Spleen (tissue), 11 donors: ENCODE data around the gene GPR15LG. TPM values are rescaled to one million over a fixed set of nuclear protein-coding genes. Genes with fewer than 3 reads are reported as not detected.
"Not testable (repeated sequence)": the region's sequence is repeated elsewhere in the genome, so short reads cannot be mapped to it uniquely, and the experiment has no call there.

ENCODE experiments used
- DNase-seq: peaks from one replicate; pipeline ENCODE4 v3.0.0-alpha.2; 2020
- H3K27ac ChIP-seq, 8 donors: fragments of 200-600 bp; sonication (generic) in 7 of 8; 1 replicate in 4 of 8; 2 replicates in 4 of 8; pipeline versions ENCODE4 v1.5.0 to v1.8.0; 2016 to 2021; ENCODE audit warnings: inconsistent platforms in 4 of 8, mild to moderate bottlenecking in 4 of 8, moderate library complexity in 1 of 8
- H3K27me3 ChIP-seq, 7 donors: fragments of 200-600 bp; sonication (generic) in 6 of 7; replicated peaks in 1 of 7; 1 replicate in 4 of 7; 2 replicates in 3 of 7; pipeline versions ENCODE4 v1.5.0 to v1.8.0; 2016 to 2021; ENCODE audit warnings: inconsistent platforms in 3 of 7, mild to moderate bottlenecking in 1 of 7
- H3K36me3 ChIP-seq, 6 donors: fragments of 200-600 bp; sonication (generic) in 5 of 6; 1 replicate in 4 of 6; 2 replicates in 2 of 6; pipeline versions ENCODE4 v1.5.0 to v1.8.0; 2016 to 2021; ENCODE audit warnings: inconsistent platforms in 2 of 6
- H3K4me1 ChIP-seq, 6 donors: fragments of 200-600 bp; sonication (generic) in 5 of 6; 1 replicate in 3 of 6; 2 replicates in 3 of 6; pipeline versions ENCODE4 v1.5.0 to v1.8.0; 2016 to 2021; ENCODE audit warnings: inconsistent platforms in 3 of 6
- H3K4me3 ChIP-seq, 8 donors: fragments of 200-600 bp; sonication (generic) in 7 of 8; 1 replicate in 4 of 8; 2 replicates in 4 of 8; pipeline versions ENCODE4 v1.5.0 to v1.8.0; 2016 to 2021; ENCODE audit warnings: inconsistent platforms in 4 of 8, mild to moderate bottlenecking in 4 of 8, moderate library complexity in 2 of 8
- H3K9me3 ChIP-seq, 8 donors: fragments of 200-600 bp; sonication (generic) in 7 of 8; 1 replicate in 4 of 8; 2 replicates in 4 of 8; pipeline versions ENCODE4 v1.5.0 to v1.8.0; 2016 to 2021; ENCODE audit warnings: inconsistent platforms in 4 of 8
- POLR2A ChIP-seq, 3 donors: fragments of 450-650 bp; IDR thresholded peaks; one replicate each; pipeline ENCODE4 v1.5.1; 2017; ENCODE audit warnings: antibody characterized with exemption in 3 of 3, mild to moderate bottlenecking in 1 of 3
- POLR2AphosphoS5 ChIP-seq, 3 donors: sonication (generic); formaldehyde crosslinking; IDR thresholded peaks; one replicate each; pipeline ENCODE4 v1.5.1; 2017; ENCODE audit warnings: antibody characterized with exemption in 3 of 3
- WGBS, 5 donors: extraction: QIAGEN DNeasy Blood & Tissue Kit in 3 of 5; methylation state at CpG; one replicate each; pipeline versions ENCODE4 v1.1.5 to v1.1.7; 2013 to 2018; 5-methylcytosine and 5-hydroxymethylcytosine counted together
- intact Hi-C: fragments of 100-400 bp; cut with DNase I; formaldehyde crosslinking; loops from one replicate; pipeline ENCODE4 v1.15.0; 2023; ENCODE audit warnings: low total_unique reads
- polyA plus RNA-seq, 3 donors: library from polyadenylated mRNA; stranded (reverse); fragments of 200-250 nt; gene quantifications; one replicate each; pipeline ENCODE4 v1.2.1, GENCODE V29; 2013
- total RNA-seq, 7 donors: library from RNA; depleted of rRNA in 3 of 7; stranded (reverse); fragments of >200 nt in 3 of 7; fragmentation: NEBNext Ultra II Directional in 4 of 7; extraction: Animal tissue kit (Norgen Biotek cat#: 25700) in 4 of 7; gene quantifications; one replicate each; pipeline versions ENCODE4 v1.1.0 to v1.2.1, GENCODE V29; 2016 to 2021
- TF ChIP-seq, protein P1 (sequence below), 11 experiments: fragments of 200-600 bp in 7 of 11; fragments of 450-650 bp in 4 of 11; sonication (generic) in 4 of 11; IDR thresholded peaks in 8 of 11; conservative IDR thresholded peaks in 3 of 11; 1 replicate in 7 of 11; 2 replicates in 4 of 11; pipeline versions ENCODE4 v1.4.0 to v1.8.0; 2016 to 2021; ENCODE audit warnings: antibody characterized with exemption in 11 of 11, inconsistent platforms in 4 of 11, mild to moderate bottlenecking in 1 of 11
- donor health status: healthy with polysubstance abuse.
- donor health status: DM: no; HTN: no; CAD: no; lungs with moderate emphysema.
- donor health status: DM: no; HTN: no; CAD: no.
- donor health status: Bipolar disorder and iron deficiency.
- donor health status: healthy.
- donor health status: DM: no; HTN: no; CAD: no.
- donor health status: DM: yes; HTN: yes; CAD: no.

The GPR15LG gene
- total and polyA plus RNA-seq, 10 donors, result 0.16 TPM; not detected in 9

DNA sequence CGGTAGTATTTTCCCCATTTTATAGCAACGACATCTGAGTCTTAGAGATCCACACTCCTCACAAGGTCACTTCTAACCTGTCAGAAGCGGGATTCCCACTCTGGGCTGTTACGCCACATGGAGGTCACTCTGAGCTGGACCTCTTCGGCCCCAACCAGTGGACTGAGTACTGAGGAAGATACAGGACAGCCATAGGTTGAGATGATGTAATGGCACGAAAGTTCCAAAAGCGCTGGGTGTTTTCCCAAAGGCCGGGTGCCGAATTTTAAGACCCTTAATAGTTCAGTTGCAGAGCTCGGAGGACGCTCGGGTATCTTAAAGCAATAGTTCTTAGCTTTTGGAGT, 33.6 kb upstream of the GPR15LG start:
- H3K4me3 ChIP-seq, result peak overlapping the region; percentile 61 to 96 (median 86)
- no peaks in the 10 kb centered on the region for H3K9me3 ChIP-seq
- 6 to 18% (median 10%) methylated on average over 12 of the region's 12 CpGs for WGBS, 5 donors
- peak overlapping the region; percentile 95 to 100 (median 98) for H3K27ac ChIP-seq
- intact Hi-C loops, result no loop called here
- H3K27me3 ChIP-seq, result no peaks in the 10 kb centered on the region
- H3K36me3 ChIP-seq, result peaks cover 7 to 38% (median 27%) of the 10 kb centered on the region in 6 donors
- TF ChIP-seq, protein P1, sequence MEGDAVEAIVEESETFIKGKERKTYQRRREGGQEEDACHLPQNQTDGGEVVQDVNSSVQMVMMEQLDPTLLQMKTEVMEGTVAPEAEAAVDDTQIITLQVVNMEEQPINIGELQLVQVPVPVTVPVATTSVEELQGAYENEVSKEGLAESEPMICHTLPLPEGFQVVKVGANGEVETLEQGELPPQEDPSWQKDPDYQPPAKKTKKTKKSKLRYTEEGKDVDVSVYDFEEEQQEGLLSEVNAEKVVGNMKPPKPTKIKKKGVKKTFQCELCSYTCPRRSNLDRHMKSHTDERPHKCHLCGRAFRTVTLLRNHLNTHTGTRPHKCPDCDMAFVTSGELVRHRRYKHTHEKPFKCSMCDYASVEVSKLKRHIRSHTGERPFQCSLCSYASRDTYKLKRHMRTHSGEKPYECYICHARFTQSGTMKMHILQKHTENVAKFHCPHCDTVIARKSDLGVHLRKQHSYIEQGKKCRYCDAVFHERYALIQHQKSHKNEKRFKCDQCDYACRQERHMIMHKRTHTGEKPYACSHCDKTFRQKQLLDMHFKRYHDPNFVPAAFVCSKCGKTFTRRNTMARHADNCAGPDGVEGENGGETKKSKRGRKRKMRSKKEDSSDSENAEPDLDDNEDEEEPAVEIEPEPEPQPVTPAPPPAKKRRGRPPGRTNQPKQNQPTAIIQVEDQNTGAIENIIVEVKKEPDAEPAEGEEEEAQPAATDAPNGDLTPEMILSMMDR (IDR thresholded peaks at IDR 0.05 in 8 of 11, conservative IDR thresholded peaks at IDR 0.05 in 3 of 11), result no peak
- TF ChIP-seq POLR2AphosphoS5 (IDR thresholded peaks at IDR 0.05), result no peak
- no peak for TF ChIP-seq POLR2A (IDR thresholded peaks at IDR 0.05)
- DNase-seq, result peak; percentile 78
- peaks cover 16 to 44% (median 26%) of the 10 kb centered on the region in 6 donors for H3K4me1 ChIP-seq

DNA sequence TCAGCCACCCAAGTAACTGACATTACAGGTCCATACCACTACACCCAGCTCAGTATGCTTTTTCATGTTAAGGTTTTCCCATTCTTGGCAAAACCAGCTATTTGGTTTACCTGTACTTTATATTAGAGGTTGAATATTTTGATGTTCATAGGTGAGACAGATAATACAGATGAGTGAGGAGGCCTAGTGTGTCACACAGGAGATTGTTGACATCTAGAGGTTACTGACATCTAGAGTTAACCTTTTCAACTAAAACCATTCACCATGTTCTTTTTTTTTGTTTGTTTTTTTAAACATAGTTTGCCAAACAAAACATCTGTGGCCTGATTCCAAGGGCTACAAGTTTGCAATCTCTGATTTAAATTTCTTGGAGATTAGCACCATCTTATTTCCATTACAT, 26.3 kb upstream of the GPR15LG start:
- Histone ChIP-seq H3K4me3 (no peak overlapping the region), H3K4me1 (peaks cover 0 to 20% (median 2%) of the 10 kb centered on the region in 6 donors), H3K36me3 (peaks cover 9 to 100% (median 92%) of the 10 kb centered on the region in 6 donors), H3K9me3 (no peaks in the 10 kb centered on the region), H3K27me3 (no peaks in the 10 kb centered on the region), H3K27ac (no peak overlapping the region)
- no peak for DNase-seq
- TF ChIP-seq POLR2A (IDR thresholded peaks at IDR 0.05) (no peak), POLR2AphosphoS5 (IDR thresholded peaks at IDR 0.05) (no peak)
- TF ChIP-seq, protein P1 (IDR thresholded peaks at IDR 0.05 in 8 of 11, conservative IDR thresholded peaks at IDR 0.05 in 3 of 11), result no peak
- intact Hi-C loops, result no loop called here

DNA sequence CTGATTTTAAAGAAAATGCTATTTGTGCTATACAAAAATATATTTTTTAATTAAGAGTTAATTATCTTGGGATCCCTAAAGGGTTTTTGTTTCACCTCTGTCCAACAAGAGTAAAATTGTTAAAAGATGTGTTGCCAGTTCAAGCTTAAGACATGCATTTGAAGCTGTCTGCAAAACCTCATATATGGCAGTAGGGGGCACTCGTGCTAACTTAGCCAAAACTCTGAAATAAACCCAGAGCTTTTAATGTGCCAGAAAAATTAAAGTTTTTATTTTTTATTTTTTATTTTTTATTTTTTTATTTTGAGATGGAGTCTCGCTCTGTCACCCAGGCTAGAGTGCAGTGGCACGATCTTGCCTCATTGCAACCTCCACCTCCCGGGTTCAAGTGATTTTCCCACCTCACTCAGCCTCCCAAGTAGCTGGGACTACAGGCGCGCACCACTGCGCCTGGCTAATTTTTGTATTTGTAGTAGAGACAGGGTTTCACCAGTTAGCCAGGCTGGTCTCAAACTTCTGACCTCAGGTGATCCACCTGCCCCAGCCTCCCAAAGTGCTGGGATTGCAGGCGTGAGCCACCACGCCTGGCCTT, 25.5 kb upstream of the GPR15LG start:
- not testable (repeated sequence) for H3K9me3 ChIP-seq, H3K4me3 ChIP-seq, DNase-seq, H3K27me3 ChIP-seq, H3K27ac ChIP-seq
- Histone ChIP-seq H3K36me3 (peaks cover 9 to 100% (median 93%) of the 10 kb centered on the region in 6 donors), H3K4me1 (peaks cover 0 to 13% (median 0%) of the 10 kb centered on the region in 6 donors)
- intact Hi-C loops, result loop anchor here (2.0 kb wide), 1 partner anchor 59 kb away; no protein-coding TSS in a partner anchor
- 83 to 86% (median 84%) methylated on average over 9 of the region's 9 CpGs for WGBS, 5 donors
- TF ChIP-seq, protein P1 (IDR thresholded peaks at IDR 0.05 in 8 of 11, conservative IDR thresholded peaks at IDR 0.05 in 3 of 11), result peak; percentile 17 to 85 (median 72)

DNA sequence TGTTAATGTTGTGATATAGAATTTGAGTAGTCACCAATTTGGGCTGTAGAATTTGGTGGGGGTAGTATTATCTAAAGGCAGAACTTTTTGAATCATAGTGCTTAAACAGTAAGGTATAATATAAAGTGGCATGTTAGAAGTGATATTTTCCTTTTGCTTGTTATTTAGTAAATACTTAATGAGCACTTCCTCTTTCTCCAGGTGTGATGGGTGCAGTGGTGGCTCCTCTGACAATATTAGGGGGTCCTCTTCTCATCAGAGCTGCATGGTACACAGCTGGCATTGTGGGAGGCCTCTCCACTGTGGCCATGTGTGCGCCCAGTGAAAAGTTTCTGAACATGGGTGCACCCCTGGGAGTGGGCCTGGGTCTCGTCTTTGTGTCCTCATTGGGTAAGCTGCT, 23.7 kb upstream of the GPR15LG start:
- 89 to 100% (median 91%) methylated on average over 2 of the region's 2 CpGs for WGBS, 5 donors
- Histone ChIP-seq H3K27me3 (no peaks in the 10 kb centered on the region), H3K27ac (no peak overlapping the region), H3K36me3 (peaks cover 5 to 100% (median 92%) of the 10 kb centered on the region in 6 donors), H3K9me3 (no peaks in the 10 kb centered on the region), H3K4me3 (no peak overlapping the region), H3K4me1 (peaks cover 0 to 10% (median 0%) of the 10 kb centered on the region in 6 donors)
- intact Hi-C loops, result loop anchor here (2.0 kb wide), 1 partner anchor 57 kb away; no protein-coding TSS in a partner anchor
- no peak for TF ChIP-seq POLR2AphosphoS5 (IDR thresholded peaks at IDR 0.05)
- no peak for TF ChIP-seq POLR2A (IDR thresholded peaks at IDR 0.05)
- TF ChIP-seq, protein P1 (IDR thresholded peaks at IDR 0.05 in 8 of 11, conservative IDR thresholded peaks at IDR 0.05 in 3 of 11), result no peak
- no peak for DNase-seq
